G401.6 (cell line): ENCODE results near the gene OTULIN.
A peak's percentile ranks its signal among the peaks of the same experiment; 100 is the strongest.

Experiments
- FAIRE-seq: peaks from 2 replicates; lab custom pipeline; 2012; peaks lifted over from hg19 to GRCh38; lab: Jason Lieb, UNC

Gene OTULIN

DNA sequence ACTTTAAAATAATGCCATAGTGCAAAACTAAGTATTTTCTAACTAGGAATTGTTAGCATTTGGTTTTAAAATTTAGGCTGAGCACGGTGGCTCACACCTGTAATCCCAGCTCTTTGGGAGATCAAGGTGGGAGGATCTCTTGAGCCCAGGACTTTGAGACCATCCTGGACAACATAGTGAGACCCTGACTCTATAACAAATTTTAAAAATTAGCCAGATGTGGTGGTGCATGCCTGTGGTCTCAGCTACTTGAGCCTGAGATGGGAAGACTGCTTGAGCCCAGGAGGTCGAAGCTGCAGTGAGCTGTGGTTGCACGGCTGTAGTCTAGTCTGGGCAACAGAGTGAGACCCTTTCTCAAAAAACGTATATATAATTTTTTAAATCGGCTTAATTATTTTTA, 4.9 kb downstream of the OTULIN start:
- FAIRE-seq = no peak

- FAIRE-seq = no peak
These were observed 5.5 kb downstream of the OTULIN start for GRCh38 chr5:14669975-14670374.

DNA sequence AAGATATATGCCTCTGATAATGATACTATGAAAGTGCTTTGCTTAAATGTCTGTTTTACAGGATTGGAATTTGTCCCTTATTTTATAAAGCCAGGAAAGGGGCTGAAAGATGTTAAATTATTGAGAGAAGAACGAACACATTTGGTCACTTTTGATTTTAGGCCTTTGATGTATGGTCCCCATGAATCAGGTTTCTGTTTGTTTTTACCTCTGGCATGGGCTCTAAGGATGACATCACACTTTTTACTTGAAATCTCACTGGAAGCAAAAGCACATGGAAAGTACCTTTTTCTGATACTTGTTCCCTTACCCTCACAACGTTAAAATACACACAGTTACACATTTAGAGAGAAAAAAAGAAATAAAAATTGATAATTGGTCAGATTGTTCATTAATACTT, 6.9 kb downstream of the OTULIN start:
- FAIRE-seq = no peak

- no peak for FAIRE-seq
These were observed 7.6 kb downstream of the OTULIN start for GRCh38 chr5:14672082-14672481.

- FAIRE-seq = no peak
These were observed 8.2 kb downstream of the OTULIN start for GRCh38 chr5:14672484-14673394.

GRCh38 chr5:14673443-14673842, 8.9 kb downstream of the OTULIN start:
- FAIRE-seq = no peak

- FAIRE-seq = no peak
These were observed 10.7 kb downstream of the OTULIN start for GRCh38 chr5:14674983-14675854.

DNA sequence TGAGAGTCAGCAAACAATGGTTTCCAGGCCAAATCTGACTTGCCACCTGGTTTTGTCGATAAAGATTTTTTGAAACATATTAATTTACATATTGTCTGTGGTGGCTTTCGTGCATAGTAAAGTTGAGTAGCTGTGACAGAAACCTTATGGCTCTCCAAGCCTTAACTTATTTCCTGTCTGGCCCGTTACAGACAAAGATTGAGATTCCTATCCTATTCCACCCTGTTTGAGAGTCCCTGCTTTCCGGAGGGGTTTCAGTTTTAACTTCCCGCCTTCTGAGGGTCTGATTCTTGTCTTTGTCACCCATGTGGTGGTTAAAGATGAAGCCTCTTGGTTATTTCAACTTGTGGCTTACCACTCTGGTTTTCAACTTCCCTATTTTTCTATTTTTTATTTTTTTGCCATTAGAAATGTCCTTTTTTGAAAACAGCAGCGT, 11.4 kb downstream of the OTULIN start:
- no peak for FAIRE-seq

DNA sequence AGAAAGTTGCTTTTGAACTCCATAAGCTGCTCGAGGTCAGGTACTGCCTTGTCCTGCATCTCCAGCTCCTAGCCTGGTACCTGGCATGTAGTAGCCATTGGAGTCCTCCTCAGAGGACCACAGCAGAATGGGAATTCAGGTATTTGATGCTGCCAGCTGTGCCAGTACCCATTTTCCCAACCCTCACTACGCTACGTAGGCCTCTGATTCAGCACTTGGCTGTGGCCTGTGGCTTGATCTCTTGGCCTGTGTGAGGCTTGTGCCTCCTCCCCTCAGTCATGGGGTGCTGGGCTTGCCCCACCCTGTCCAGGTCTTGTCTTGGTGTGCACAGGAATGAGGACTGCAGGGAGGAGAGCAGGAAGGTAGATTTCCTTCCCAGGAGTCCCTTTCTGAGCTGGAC, 11.8 kb downstream of the OTULIN start:
- no peak for FAIRE-seq

GRCh38 chr5:14678773-14679334, 14.3 kb downstream of the OTULIN start:
- no peak for FAIRE-seq

GRCh38 chr5:14679595-14679994, 15.1 kb downstream of the OTULIN start:
- FAIRE-seq = no peak

- no peak for FAIRE-seq
These were observed 16.8 kb downstream of the OTULIN start for GRCh38 chr5:14681236-14681752.

DNA sequence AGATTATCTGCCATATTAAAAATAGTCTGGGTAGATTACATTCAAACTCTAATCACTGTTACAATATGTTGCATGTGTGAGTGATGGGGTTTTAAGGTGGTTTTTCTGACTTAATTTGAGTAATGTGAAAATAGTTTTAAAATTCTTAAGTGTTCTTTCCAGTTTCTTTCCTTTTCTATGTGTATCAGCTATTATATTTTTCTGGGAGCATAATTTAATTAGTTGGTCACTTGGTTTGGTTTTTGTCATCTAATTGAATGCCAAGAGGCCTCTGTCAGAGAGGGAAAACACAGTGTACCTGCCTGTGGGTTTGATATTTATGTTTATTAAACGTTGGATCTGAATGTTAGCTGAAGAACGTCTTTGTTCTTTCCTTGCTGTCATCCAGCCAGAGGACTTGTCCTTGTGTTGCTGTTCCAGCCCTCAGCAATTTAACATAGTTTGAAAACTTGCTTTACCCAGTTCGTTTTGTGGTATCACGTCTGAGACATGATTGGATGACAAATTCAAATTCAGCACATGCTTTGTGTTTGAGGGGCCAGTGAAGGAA, 19.5 kb downstream of the OTULIN start:
- FAIRE-seq = no peak

DNA sequence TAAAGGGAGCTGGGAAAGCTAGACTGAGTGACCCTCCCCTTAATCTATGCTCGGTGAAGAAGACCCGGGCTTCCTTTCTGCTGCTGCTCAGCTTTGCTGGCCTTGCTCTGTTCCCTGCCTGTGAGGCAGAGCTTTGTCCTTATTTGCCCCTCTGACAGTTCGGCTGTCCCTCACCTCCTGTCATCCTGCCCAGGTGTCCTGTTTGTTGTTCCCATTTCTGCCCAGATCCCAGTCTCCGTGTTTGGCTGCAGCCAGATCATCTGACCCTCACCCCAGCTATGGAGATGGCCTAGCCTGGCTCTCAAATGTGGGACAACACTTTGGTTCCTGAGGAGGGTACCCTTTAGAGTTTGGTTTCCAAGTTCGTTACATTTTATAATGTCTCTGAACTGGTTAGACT, 20.2 kb downstream of the OTULIN start:
- no peak for FAIRE-seq

DNA sequence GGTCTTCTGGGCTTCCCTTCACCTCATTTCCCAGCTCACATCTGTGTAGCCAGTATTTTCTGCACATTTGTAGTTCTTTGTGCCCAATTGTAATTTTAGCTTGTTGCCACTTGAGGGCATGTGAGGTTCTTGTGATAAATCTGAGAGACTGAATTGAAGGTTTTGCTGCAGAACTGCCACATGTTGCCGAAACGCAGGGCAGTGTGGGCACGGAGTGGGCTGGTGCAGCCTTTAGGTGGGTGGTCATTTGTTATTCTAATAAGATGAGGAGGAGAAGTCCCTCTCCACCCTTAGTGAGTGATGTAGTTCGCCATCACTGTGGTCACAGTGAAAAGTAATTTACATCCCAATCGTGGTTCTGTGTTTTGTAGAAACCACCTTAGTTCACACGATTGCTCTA, 21.2 kb downstream of the OTULIN start:
- peak; percentile 75 for FAIRE-seq

GRCh38 chr5:14686517-14686916, 22.0 kb downstream of the OTULIN start:
- no peak for FAIRE-seq

DNA sequence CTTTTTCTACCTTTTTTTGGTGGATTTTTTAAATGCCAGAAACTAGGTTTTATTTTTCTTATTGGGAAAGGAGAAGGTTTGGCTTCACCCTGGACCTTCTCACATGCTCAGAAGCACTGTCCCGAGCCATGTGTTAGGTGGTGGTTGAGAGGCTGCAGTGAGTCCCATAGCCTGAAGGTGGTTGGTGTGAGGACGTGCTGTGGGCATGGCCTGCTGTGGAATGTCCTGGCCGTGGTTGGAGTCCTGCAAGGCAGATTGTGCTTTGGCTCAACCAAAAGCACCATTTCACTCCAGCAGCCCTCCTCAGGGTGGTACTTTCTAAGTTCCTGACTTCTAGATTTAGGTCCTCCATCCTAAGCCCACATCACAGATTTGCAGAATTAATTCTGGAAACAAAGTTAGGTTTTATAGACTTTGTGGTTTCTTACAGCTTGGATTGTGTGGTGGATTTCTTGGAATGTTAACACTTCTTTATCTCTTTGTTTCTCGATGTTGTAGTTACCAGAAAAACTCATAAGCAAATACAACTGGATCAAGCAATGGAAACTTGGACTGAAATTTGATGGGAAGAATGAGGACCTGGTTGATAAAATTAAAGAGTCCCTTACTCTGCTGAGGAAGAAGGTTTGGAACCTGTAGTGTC, 22.6 kb downstream of the OTULIN start:
- no peak for FAIRE-seq

GRCh38 chr5:14693070-14693469, 28.6 kb downstream of the OTULIN start:
- no peak for FAIRE-seq

GRCh38 chr5:14695152-14695551, 30.6 kb downstream of the OTULIN start:
- no peak for FAIRE-seq

DNA sequence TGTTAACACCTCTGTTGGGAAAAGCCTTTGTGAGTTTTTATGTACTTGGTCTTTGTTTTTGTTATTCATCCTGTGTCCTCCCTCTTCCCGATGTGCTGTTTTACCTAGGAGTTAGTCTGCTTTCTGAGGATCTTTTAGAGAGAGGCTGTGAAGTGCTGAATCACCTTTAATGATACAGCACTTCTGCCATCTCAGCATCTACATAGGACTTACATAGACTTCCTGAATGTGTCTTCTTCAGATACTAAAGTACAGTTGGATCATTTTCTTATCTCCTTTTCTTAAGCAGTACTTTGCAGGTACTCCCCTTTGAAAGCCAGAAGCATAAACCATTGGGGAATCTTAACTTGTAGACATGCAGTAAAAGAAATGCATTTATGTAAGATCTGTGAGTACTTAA, 31.5 kb downstream of the OTULIN start:
- FAIRE-seq = no peak

DNA sequence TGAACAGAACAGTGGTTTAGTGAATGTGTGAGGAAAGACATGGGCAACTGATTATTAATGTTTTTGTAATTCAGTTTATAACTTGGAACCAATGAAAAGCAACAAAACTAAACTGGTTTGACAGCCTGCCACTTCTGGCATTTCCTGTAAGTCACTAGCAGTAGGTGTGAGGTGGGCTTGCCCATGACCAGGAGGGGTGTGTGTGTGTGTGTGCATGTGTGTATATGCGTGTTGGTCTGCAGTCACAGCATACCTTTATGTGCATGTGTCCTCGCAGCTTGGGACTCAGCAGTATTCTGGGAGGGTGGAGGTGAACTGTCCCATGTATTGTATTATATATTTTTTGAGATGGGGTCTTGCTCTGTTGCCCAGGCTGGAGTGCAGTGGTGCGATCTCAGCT, 32.3 kb downstream of the OTULIN start:
- FAIRE-seq = no peak

DNA sequence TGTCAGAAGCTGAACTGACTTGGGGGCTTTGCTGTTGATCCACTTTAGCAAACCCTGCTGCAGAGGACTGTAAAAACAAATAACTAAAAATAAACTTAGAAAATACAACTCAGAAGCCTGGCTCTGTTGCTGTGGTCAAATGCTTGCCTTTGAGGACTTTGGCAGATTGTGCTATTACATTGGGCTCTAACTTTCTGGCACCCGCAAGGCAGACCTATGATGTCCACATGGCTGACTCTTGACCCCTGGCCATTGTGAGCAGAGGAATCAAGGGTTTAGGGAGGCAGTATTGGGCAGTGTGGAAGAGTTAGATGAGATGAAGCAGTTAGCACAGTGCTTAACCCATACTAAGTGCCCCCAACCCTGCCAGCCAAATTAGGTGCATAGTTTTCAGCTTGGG, 34.0 kb downstream of the OTULIN start:
- FAIRE-seq = no peak
